ENCODE results near the gene CYSTM1.

DNA sequence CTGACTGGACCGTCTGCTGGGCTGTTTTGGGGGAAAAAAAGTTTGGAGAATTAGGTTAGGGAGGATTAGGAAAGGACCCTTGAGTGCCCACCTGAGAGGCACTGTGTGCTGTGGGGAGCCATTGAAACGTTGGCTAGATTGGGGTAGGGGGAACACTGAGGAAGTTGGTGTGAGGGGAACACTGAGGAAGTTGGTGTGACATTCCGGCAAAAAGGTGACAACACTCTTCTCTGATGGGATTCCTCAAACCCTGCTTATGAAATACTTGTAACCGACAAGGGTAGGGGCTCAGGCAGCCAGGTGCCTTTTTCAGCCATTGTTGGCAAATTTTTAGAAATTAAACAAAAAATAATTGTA, 1.0 kb downstream of the CYSTM1 start:
- TF ChIP-seq, protein P1, sequence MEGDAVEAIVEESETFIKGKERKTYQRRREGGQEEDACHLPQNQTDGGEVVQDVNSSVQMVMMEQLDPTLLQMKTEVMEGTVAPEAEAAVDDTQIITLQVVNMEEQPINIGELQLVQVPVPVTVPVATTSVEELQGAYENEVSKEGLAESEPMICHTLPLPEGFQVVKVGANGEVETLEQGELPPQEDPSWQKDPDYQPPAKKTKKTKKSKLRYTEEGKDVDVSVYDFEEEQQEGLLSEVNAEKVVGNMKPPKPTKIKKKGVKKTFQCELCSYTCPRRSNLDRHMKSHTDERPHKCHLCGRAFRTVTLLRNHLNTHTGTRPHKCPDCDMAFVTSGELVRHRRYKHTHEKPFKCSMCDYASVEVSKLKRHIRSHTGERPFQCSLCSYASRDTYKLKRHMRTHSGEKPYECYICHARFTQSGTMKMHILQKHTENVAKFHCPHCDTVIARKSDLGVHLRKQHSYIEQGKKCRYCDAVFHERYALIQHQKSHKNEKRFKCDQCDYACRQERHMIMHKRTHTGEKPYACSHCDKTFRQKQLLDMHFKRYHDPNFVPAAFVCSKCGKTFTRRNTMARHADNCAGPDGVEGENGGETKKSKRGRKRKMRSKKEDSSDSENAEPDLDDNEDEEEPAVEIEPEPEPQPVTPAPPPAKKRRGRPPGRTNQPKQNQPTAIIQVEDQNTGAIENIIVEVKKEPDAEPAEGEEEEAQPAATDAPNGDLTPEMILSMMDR (IDR thresholded peaks at IDR 0.05; ENCODE audit: borderline replicate concordance, extremely low read depth, low read length, poor library complexity, severe bottlenecking), result no peak
- TF ChIP-seq EZH2 (IDR thresholded peaks at IDR 0.05; ENCODE audit: borderline replicate concordance, low read depth, low read length, severe bottlenecking), result no peak
